SU-DHL-6 (cell line): ENCODE measurements around the gene MEGF6.

Source experiments
- CTCF ChIP-seq: fragments of 200-600 bp; sonication (generic); IDR thresholded peaks from one replicate; pipeline ENCODE4 v1.5.1; 2017; ENCODE audit warnings: antibody characterized with exemption, mild to moderate bottlenecking, low read length, moderate library complexity; ENCODE audit not compliant: insufficient read depth, poor library complexity, severe bottlenecking
- EZH2phosphoT487 ChIP-seq: fragments of 200-600 bp; sonication (generic), shearing (Covaris generic); conservative IDR thresholded peaks from 2 replicates; pipeline ENCODE4 v1.6.1; 2018; ENCODE audit warnings: mild to moderate bottlenecking, antibody characterized with exemption, low read length, moderate library complexity, mixed read lengths

- TF ChIP-seq CTCF (no peak), EZH2phosphoT487 (no peak)
Observed at GRCh38 chr1:3630161-3630611, 18.9 kb upstream of the MEGF6 start.
